Ovary (tissue), 3 donors: ENCODE results near the gene DPEP2.

Experiments used
- EP300 ChIP-seq: sonication (generic); formaldehyde crosslinking; IDR thresholded peaks from one replicate; pipeline ENCODE4 v1.6.1; 2017; ENCODE audit warnings: antibody characterized with exemption
- POLR2A ChIP-seq: fragments of 450-650 bp; IDR thresholded peaks from one replicate; pipeline ENCODE4 v1.6.1; 2017; ENCODE audit warnings: antibody characterized with exemption, mild to moderate bottlenecking, moderate library complexity
- TF ChIP-seq, protein P1 (sequence below), 3 donors: fragments of 450-650 bp in 2 of 3; fragments of 200-600 bp in 1 of 3; IDR thresholded peaks; one replicate each; pipeline versions ENCODE4 v1.5.1 to v1.8.0; 2016 to 2022; ENCODE audit warnings: antibody characterized with exemption in 3 of 3, mild to moderate bottlenecking in 1 of 3
- donor health status: DM: no; HTN: no; CAD: no.

DNA sequence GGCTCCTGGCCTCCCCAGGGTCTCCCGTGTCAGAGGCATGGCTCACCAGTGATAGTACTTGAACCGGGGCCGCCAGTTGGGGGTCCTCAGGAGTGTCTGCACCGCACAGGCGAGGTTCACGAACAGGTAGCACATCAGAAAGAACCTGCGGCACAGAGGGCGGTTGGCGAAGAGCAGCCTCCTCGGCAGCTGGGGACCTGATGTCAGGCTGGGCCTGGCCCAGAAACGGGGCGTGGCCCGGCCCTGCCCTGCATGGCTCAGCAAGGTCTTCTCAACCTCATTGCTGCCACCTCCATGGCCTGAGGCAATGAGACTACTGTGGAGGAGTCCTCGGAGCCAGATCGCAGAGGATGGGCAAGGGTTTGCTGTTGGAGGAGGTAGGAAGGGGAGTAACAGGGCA lies 51.3 kb downstream of the DPEP2 start:
- TF ChIP-seq, protein P1, sequence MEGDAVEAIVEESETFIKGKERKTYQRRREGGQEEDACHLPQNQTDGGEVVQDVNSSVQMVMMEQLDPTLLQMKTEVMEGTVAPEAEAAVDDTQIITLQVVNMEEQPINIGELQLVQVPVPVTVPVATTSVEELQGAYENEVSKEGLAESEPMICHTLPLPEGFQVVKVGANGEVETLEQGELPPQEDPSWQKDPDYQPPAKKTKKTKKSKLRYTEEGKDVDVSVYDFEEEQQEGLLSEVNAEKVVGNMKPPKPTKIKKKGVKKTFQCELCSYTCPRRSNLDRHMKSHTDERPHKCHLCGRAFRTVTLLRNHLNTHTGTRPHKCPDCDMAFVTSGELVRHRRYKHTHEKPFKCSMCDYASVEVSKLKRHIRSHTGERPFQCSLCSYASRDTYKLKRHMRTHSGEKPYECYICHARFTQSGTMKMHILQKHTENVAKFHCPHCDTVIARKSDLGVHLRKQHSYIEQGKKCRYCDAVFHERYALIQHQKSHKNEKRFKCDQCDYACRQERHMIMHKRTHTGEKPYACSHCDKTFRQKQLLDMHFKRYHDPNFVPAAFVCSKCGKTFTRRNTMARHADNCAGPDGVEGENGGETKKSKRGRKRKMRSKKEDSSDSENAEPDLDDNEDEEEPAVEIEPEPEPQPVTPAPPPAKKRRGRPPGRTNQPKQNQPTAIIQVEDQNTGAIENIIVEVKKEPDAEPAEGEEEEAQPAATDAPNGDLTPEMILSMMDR (IDR thresholded peaks at IDR 0.05): no peak
- TF ChIP-seq EP300 (no peak), POLR2A (no peak)
